Gastrocnemius medialis (tissue), 4 donors: ENCODE measurements around the gene SV2C. TPM values are rescaled to one million over a fixed set of nuclear protein-coding genes. Genes with fewer than 3 reads are reported as not detected.

Experiments used
- ATAC-seq, 2 donors: fragments of 150-250 bp; one replicate each; pipeline ENCODE4 v1.9.1; 2016
- DNase-seq, 2 donors: peaks; one replicate each; pipeline ENCODE4 v3.0.0-alpha.2; 2019
- H3K27ac ChIP-seq, 4 donors: fragments of 200-600 bp; sonication (generic); 1 replicate in 1 of 4; 2 replicates in 3 of 4; pipeline ENCODE4 v1.5.1; 2016 to 2018; ENCODE audit warnings: mild to moderate bottlenecking in 2 of 4, moderate library complexity in 1 of 4
- H3K27me3 ChIP-seq, 3 donors: fragments of 200-600 bp; sonication (generic) in 2 of 3; 1 replicate in 1 of 3; 2 replicates in 2 of 3; pipeline versions ENCODE4 v1.5.1 to v1.6.0; 2016 to 2019; ENCODE audit warnings: mild to moderate bottlenecking in 1 of 3, moderate library complexity in 1 of 3
- H3K36me3 ChIP-seq, 2 donors: fragments of 200-600 bp; sonication (generic) in 1 of 2; one replicate each; pipeline ENCODE4 v1.5.1; 2017 to 2018
- H3K4me1 ChIP-seq, 2 donors: fragments of 200-600 bp; sonication (generic) in 1 of 2; one replicate each; pipeline ENCODE4 v1.5.1; 2016 to 2017; ENCODE audit warnings: mild to moderate bottlenecking in 2 of 2
- H3K4me3 ChIP-seq, 4 donors: fragments of 200-600 bp; sonication (generic) in 3 of 4; 1 replicate in 1 of 4; 2 replicates in 3 of 4; pipeline ENCODE4 v1.5.1; 2016 to 2019; ENCODE audit warnings: mild to moderate bottlenecking in 2 of 4
- H3K9me3 ChIP-seq, 3 donors: fragments of 200-600 bp; sonication (generic) in 2 of 3; 1 replicate in 1 of 3; 2 replicates in 2 of 3; pipeline ENCODE4 v1.5.1; 2016 to 2019
- POLR2A ChIP-seq, 2 donors: fragments of 450-650 bp; IDR thresholded peaks; one replicate each; pipeline ENCODE4 v1.6.1; 2017; ENCODE audit warnings: antibody characterized with exemption in 2 of 2, mild to moderate bottlenecking in 2 of 2, moderate library complexity in 2 of 2
- in situ Hi-C, 4 donors: fragments of 200-750 bp; cut with MboI; loops; one replicate each; pipeline versions ENCODE4 v1.15.0 to v1.8.0; 2017; ENCODE audit warnings: low sequenced_read_pairs in 4 of 4
- intact Hi-C: fragments of 100-400 bp; cut with DNase I; formaldehyde crosslinking; loops from one replicate; pipeline ENCODE4 v1.15.1; 2023; ENCODE audit warnings: low total_unique reads
- total RNA-seq, 4 donors: library from RNA; depleted of rRNA; stranded (reverse); fragments of >200 nt; gene quantifications; one replicate each; pipeline versions ENCODE4 v1.1.0 to v1.2.3, GENCODE V29; 2016
- TF ChIP-seq, protein P1 (sequence below), 5 experiments: fragments of 450-650 bp in 3 of 5; fragments of 200-600 bp in 2 of 5; sonication (generic) in 2 of 5; IDR thresholded peaks in 4 of 5; conservative IDR thresholded peaks in 1 of 5; 1 replicate in 4 of 5; 2 replicates in 1 of 5; pipeline ENCODE4 v1.5.1; 2016 to 2019; ENCODE audit warnings: antibody characterized with exemption in 5 of 5, mild to moderate bottlenecking in 3 of 5, moderate library complexity in 3 of 5

SV2C gene
- total RNA-seq, 4 donors from 2014 or later: not detected

DNA sequence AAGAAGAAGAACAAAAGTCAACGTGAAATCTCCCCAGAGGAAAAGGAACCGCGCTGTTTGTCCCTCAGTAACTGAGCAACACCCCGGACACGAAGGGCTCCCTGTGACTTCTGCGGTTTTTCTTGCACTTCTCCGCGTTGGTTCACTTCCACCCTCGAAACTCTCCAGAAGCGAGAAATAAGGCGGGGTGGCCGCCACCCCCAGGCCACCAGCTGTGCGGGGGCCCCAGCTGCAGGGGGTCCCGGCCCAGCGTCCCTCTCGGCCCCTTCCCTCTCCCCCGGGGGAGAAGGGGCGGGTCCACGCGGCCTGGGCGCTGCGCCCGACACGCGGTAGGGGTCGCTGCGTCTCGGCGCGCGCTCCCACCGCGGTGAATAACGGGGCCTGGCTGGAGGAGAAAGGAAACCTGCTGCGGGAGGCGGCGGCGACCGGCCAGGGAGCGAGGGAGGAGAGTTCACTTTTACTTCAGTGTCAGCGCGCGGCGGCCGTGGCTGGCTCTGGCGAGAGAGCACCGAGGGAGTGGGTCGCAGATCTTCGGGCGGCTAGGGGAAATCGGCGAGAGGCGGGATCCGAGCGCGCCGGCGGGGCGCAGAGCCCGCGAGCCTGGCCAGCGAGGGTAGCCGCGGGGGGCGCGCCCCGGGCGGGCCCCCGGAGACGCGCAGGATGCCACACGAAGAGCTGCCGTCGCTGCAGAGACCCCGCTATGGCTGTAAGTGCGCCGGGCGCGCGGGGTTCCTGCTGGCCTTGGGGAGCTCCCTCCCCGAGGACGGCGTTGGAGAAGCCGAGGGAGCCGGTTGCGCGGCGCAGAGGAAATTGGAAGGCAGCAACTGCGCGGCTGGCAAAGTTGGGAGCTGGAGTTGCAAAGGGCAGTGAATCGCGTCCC, 319.9 kb downstream of the SV2C start, which contains the start of gene IQGAP2:
Gene IQGAP2 (plus strand): TSS at position 400 of the 880 bp plus-strand sequence. CDS start 261 bp downstream, at position 661.
- DNase-seq (peak; percentile 23 to 37), ATAC-seq (no peak)
- Histone ChIP-seq H3K27me3 (peaks cover 20 to 25% (median 20%) of the 10 kb centered on the region in 3 donors), H3K9me3 (no peaks in the 10 kb centered on the region), H3K36me3 (no peaks in the 10 kb centered on the region), H3K4me1 (peaks cover 0 to 8% of the 10 kb centered on the region in 2 donors), H3K27ac (peak within 1 kb of the TSS in 2 of 4 donors; percentile 14 to 18), H3K4me3 (peak within 1 kb of the TSS; percentile 43 to 63 (median 56))
- intact Hi-C loops (loop anchor here (5.0 kb wide), 1 partner anchor 179 kb away; no protein-coding TSS in a partner anchor), in situ Hi-C loops (no loop called here)
- TF ChIP-seq, protein P1, sequence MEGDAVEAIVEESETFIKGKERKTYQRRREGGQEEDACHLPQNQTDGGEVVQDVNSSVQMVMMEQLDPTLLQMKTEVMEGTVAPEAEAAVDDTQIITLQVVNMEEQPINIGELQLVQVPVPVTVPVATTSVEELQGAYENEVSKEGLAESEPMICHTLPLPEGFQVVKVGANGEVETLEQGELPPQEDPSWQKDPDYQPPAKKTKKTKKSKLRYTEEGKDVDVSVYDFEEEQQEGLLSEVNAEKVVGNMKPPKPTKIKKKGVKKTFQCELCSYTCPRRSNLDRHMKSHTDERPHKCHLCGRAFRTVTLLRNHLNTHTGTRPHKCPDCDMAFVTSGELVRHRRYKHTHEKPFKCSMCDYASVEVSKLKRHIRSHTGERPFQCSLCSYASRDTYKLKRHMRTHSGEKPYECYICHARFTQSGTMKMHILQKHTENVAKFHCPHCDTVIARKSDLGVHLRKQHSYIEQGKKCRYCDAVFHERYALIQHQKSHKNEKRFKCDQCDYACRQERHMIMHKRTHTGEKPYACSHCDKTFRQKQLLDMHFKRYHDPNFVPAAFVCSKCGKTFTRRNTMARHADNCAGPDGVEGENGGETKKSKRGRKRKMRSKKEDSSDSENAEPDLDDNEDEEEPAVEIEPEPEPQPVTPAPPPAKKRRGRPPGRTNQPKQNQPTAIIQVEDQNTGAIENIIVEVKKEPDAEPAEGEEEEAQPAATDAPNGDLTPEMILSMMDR (IDR thresholded peaks at IDR 0.05 in 4 of 5, conservative IDR thresholded peaks at IDR 0.05 in 1 of 5): peak in 2 of 5 experiments; percentile 14 to 35
- TF ChIP-seq POLR2A (IDR thresholded peaks at IDR 0.05): peak in 1 of 2 donors; percentile 17
